ENCODE data around the gene TELO2.

Gene TELO2

GRCh38 chr16:1492923-1493745 is at the start of gene TELO2:
TSS of gene TELO2 (plus strand) at chr16:1493360. CDS start at chr16:1494282, 922 bp downstream.
- peak; percentile 72 for DNase-seq (ENCODE audit: low read depth)

DNA sequence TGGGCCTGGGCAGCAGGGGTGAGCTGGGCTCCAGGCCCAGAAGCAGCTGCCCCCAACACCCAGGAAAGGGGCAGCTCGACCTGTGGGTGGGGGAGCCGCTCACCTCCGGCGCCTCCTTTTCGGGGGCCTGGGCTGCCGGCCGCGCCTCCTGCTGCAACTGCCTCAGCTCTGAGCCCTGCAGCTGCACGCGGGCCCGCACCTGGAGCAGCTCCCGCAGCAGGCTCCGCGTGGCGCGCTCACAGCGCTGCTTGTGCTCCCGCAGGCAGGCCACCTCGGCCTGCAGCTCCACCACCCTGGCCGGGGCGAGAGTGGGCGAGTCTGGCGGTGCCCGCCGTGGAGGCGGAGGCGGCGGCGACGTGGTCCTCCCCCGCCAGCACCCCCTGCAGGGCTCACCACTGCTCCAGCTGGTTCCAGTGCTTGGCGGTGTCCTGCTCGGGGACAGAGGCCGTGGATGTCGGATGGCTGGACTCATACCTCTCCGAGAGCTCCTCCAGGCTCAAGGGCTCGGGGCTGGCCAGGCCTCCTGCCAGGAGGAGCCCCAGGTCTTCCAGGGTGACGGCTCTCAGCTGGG is 49.7 kb upstream of the TELO2 start:
- no peak for DNase-seq (ENCODE audit: low read depth)

DNA sequence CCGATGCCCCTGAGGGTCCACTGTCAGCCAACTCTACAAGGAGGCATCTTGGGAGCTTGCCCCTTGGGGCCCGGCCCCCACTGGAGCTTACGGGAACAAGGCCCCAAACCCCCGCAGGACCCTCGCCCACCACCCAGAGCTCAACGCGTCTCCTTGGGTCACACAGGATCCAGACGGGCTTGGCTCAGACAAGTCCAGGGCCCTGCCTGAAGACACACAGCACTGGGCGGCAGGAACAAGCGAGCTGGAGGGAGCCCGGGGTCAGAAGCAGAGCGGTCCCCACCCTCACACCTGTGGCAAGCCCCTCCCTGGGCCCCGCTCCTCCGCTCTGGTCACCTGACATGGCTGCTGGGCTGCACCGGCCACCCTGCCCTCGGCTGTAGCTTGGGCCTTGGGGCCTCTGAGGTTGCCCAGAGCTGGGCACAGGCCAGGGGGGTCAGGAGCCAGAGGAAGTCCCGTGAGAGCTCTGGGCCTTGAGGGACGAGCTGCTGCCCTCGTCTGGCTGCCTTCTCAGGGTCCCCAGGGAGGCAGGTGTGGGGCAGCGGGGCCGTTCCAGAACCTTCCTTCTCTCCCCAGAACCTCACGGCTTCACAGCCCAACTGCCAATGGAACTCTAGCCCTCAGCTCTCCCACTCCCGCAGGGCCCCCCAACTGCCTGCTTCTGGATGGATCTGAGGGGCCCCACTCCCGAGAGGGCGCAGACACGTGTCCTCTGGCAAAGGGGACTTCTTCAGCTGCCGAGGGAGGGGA is 49.0 kb upstream of the TELO2 start, which contains the start of gene CCDC154:
CCDC154 (minus strand) TSS at position 577 of the 750 bp plus-strand sequence; CDS start at position 343, 234 bp downstream.
- DNase-seq (ENCODE audit: low read depth): no peak

- DNase-seq (ENCODE audit: low read depth): no peak
Measured at GRCh38 chr16:1444730-1445517, 48.2 kb upstream of the TELO2 start.

DNA sequence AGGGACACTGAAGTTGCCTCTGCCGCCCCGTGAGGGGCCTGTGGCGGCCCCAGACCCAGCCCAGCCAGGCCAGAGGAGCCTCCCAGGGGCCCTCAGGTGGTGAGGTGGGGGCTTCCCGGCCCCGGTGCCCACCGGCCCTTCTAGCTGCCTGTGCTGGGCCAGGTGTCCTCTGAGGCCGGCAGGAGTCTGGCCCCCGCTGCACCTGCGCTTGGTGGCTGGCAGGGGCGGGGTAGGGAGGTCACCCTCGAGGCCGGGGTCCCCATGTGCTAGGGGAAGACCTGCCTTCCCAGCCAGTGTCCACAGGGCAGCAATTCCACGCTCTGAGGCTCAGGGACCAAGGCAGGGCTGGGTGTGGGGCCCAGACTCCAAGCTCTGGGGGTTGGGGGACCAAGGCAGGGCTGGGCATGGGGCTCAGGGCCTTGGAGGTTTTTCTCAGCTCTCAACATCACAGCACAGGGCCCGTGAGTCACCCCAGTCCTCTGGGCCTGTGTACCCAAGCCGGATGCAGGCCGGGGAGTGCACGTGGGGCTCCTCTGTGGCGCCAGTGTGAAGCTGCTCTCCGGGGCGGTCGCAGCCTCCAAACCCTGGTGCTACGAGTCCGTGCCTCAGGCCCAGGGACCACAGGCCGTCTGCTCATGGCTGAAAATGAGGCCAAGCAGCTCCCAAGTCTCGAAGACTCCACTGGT is 47.5 kb upstream of the TELO2 start:
- DNase-seq (ENCODE audit: low read depth): no peak

GRCh38 chr16:1446296-1447080 is 46.7 kb upstream of the TELO2 start:
- DNase-seq (ENCODE audit: low read depth): no peak

GRCh38 chr16:1447965-1448364 is 45.2 kb upstream of the TELO2 start:
- DNase-seq (ENCODE audit: low read depth): no peak

DNA sequence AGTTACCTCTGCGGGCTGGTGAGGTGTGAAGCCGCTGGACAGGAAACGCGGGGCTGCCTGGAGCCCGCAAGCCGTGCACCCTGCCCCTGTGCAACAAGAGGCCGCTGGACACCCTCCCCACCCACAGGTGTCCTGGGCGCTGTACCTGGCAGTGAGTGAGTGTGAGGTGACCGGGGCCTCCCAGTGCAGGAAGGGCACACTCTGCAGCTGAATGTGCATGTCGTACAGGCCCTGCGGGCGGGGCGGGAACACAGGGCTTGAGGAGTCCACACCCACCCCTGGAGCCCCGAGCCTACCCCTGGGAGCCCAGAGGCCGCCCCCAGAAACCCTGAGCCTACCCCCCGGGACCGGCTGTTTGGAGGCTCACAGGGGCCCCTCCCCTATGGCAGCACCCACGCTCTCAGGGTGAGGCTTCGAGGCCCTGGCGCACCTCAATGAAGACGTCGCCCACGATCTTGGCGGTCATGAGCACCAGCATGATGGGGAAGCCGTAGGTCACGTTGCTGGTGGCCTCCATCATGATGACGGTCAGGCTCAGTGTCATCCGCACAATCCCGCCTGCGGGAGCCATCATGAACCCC is 44.5 kb upstream of the TELO2 start:
- no peak for DNase-seq (ENCODE audit: low read depth)

DNA sequence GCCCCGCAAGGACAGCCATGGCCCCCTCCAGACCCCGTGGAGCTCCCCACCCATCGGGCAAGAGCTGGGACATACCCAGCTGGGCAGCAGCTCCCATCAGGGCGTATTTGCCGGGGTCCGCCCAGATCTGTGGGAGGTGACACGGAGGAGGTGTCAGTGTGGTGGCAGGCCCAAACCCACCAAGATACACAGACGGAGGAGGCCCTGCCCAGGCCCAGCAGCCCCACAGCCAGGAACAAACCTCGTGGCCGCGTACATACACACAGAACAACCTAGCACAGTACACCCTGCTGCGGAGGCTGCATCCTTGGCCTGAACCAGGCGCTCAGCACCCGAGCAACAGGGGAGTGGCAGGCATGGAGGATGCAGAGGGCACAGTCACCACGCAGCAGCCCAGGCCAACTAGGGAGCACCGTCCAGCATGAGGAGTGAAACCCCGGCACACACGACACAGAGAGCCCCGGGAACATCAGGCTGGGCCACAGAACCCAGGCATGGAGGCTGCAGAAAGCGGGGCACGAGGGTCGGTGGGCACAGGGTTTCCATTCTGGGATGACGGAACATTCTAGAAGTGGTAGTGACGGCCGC is 43.9 kb upstream of the TELO2 start:
- no peak for DNase-seq (ENCODE audit: low read depth)

- no peak for DNase-seq (ENCODE audit: low read depth)
Measured at GRCh38 chr16:1450218-1450617, 42.9 kb upstream of the TELO2 start.

GRCh38 chr16:1450841-1451240 is 42.3 kb upstream of the TELO2 start:
- no peak for DNase-seq (ENCODE audit: low read depth)

GRCh38 chr16:1451702-1452392 is 41.3 kb upstream of the TELO2 start:
- DNase-seq (ENCODE audit: low read depth): no peak

DNA sequence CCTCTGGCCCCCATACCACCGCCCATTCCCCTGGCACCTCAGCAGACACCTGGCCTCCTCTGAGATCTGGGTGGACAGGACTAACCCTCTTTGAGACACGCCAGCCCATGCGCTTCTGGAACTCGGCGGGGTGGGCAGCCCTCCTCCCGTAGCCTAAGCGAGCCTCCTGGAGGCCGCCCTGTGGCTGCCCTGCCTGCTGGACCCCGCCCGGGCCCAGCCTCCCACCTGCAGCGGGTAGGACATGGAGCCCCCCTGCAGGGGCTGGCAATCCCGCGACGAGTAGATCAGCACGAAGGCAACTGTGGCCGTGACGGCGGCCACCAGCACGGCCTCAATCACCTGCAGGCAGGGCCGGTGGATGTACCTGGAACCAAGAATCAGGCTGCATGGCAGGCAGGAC is 40.6 kb upstream of the TELO2 start:
- DNase-seq (ENCODE audit: low read depth): no peak

DNA sequence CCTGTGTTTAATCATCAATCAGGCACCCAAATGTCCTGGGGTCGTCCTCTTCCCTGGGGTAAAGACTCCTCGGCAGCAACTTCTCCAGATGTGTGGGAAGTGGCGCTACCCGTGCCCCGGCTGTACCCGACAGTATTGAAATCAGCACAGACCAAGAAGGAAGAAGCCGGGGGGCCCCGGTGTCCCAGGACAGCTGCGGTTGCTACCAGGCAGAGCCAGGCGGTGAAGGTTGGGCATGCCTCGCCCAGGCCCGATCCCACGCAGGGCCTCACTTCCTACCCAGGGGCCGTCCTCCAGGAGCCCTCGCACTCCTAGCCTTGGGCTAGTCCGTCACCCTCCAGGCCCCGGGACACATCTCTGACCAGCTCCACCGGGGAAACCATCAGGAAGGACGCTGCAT is 39.8 kb upstream of the TELO2 start:
- no peak for DNase-seq (ENCODE audit: low read depth)

GRCh38 chr16:1454561-1454960 is 38.6 kb upstream of the TELO2 start:
- no peak for DNase-seq (ENCODE audit: low read depth)

GRCh38 chr16:1455190-1456171 is 37.7 kb upstream of the TELO2 start:
- DNase-seq (ENCODE audit: low read depth): no peak

- DNase-seq (ENCODE audit: low read depth): no peak
Measured at GRCh38 chr16:1456951-1457350, 36.2 kb upstream of the TELO2 start.
